Cardiac ventricle fibroblast (primary cell): ENCODE results near the gene CUL2. TPM values are rescaled to one million over a fixed set of nuclear protein-coding genes. Genes with fewer than 3 reads are reported as not detected.

Experiments
- total RNA-seq: library from RNA; depleted of rRNA; stranded (reverse); fragments of >200 nt; gene quantifications from 2 replicates; pipeline ENCODE4 v1.2.3, GENCODE V29; 2015

The CUL2 gene
- 14.7 and 19.8 TPM in 2 replicates for total RNA-seq

DNA sequence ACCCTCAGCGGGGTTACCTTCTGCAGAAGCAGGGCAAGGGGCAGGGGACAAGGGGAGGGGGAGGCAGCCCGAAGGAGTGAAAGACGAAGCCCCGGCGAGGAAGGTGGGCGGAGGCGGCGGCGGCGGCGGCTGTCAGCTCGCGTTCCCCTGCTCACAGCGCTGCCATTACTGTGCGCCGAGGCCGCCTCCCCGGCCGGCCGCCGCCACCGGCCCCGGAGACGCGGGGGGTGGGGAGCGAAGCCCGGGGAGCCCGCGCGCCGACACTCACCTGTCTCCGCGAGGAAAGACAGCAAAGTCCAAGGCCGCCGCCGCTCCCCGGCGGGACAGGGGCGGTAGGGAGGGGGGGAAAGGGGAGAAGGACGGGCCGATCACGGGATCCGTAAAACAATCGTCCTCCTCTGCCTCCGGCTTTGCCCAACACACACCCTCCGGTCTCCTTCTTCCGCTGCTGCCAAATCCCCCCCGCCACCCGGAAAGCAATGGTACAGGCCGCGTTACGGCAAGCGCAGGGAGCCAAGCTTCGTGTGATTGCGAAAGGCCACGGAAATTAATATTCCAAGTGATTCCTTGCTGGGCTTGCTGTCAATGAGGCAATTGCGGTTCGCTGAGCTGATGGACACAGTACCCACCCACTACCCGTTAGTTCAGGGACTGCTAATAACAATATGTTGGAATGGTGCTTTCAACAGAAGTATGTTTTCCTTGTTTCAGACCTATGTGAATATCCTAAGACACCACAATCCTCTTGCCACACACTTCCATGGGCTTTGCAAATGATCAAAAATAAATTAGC, at the start of gene CUL2:
TSS of gene CUL2 (minus strand) at position 180 of the 793 bp plus-strand sequence. CDS start 19,024 bp downstream, outside the sequence.

DNA sequence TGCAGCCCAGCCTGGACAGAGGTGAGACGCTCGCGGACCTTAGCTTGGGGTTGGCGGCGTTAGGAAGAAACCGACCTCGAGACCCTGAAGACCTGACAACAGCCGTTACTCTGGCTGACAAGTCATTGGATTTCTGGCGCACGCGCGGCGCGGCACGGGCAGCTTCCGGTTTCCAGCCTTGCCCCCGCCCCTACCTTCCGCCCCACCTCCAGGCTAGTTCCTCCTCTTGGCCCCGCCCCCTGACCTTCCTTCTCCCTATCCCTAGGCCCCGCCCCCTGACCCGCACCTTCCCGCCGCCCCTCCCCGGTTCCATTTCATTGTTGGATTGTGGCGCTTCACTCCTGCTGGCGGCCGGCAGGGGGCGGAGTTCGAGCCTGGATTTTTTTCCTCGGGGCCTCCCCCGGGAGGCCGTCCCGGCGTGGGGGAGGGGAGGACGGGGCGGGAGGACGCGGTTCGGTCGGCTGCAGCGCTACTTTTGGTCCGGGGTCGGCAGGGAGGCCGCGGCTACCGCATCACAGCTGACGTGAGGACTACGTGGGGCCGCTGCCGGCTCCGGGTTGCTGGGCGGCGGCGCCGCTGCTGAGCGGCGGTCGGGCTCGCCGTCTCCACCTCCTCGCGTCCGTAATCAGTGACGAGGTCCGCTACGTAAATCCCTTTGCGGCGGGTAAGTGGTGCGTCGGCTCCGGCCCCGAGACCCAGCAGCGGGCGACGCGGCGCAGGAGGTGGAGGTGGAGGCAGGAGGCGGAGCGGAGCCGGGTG, 36.6 kb upstream of the CUL2 start, which contains the start of gene CREM:
TSS of gene CREM (plus strand) at position 317 of the 759 bp plus-strand sequence. CDS start 10,990 bp downstream, outside the sequence.

Other genes starting within 250 kb of the CUL2 start
- 14.2 and 21.9 TPM in 2 replicates for gene CREM, start 36.5 kb upstream of the CUL2 start, total RNA-seq
- gene CCNY, start 246.2 kb upstream of the CUL2 start, total RNA-seq = 28.6 and 33.1 TPM in 2 replicates